AG09309 (cell line): ENCODE results near the gene PCDHA6.
"Not testable (repeated sequence)": the region's sequence is repeated elsewhere in the genome, so short reads cannot be mapped to it uniquely, and the experiment has no call there.

Source experiments
- DNase-seq: peaks from one replicate; pipeline ENCODE4 v3.0.0-alpha.2; 2010; ENCODE audit warnings: low read depth
- H3K4me3 ChIP-seq: 2 replicates; pipeline ENCODE4 v1.5.1; 2011; ENCODE audit warnings: mild to moderate bottlenecking, low read depth, low read length, moderate library complexity; ENCODE audit not compliant: control insufficient read depth
- TF ChIP-seq, protein P1 (sequence below): IDR thresholded peaks from 2 replicates; pipeline ENCODE4 v1.5.1; 2011; ENCODE audit warnings: mild to moderate bottlenecking, low read depth, low read length, inconsistent platforms; ENCODE audit not compliant: insufficient read depth, control insufficient read depth; ENCODE audit errors: missing control alignments

Gene PCDHA6, protein sequence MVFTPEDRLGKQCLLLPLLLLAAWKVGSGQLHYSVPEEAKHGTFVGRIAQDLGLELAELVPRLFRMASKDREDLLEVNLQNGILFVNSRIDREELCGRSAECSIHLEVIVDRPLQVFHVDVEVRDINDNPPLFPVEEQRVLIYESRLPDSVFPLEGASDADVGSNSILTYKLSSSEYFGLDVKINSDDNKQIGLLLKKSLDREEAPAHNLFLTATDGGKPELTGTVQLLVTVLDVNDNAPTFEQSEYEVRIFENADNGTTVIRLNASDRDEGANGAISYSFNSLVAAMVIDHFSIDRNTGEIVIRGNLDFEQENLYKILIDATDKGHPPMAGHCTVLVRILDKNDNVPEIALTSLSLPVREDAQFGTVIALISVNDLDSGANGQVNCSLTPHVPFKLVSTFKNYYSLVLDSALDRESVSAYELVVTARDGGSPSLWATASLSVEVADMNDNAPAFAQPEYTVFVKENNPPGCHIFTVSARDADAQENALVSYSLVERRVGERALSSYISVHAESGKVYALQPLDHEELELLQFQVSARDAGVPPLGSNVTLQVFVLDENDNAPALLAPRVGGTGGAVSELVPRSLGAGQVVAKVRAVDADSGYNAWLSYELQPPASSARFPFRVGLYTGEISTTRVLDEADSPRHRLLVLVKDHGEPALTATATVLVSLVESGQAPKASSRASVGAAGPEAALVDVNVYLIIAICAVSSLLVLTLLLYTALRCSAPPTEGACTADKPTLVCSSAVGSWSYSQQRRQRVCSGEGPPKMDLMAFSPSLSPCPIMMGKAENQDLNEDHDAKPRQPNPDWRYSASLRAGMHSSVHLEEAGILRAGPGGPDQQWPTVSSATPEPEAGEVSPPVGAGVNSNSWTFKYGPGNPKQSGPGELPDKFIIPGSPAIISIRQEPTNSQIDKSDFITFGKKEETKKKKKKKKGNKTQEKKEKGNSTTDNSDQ

DNA sequence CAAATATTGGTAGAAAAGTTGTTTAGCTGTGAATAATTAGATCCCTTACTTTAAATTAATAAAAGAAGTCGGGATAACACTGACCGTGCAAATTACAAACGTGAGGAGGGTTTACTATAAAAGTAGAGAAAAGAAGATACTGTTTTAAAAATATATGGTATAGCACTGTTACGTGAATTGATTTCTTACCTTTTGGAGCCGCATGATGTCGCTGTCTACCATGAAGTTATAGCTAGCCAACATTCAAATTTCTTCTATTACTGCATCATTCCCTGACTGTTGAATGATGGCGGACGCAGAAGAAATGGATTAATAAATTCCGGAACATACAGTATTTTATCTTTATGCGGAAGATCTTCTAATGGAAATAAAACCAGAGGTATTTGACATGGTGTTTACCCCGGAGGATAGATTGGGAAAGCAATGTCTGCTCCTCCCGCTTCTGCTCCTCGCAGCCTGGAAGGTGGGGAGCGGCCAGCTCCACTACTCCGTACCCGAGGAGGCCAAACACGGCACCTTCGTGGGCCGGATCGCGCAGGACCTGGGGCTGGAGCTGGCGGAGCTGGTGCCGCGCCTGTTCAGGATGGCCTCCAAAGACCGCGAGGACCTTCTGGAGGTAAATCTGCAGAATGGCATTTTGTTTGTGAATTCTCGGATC, at the start of gene PCDHA6:
Gene PCDHA6, plus strand, starts transcription at position 257 of the 658 bp plus-strand sequence. Its CDS starts 132 bp downstream, at position 389.
- H3K4me3 ChIP-seq, result peak within 1 kb of the TSS; percentile 41
- no peak for DNase-seq
- TF ChIP-seq, protein P1, sequence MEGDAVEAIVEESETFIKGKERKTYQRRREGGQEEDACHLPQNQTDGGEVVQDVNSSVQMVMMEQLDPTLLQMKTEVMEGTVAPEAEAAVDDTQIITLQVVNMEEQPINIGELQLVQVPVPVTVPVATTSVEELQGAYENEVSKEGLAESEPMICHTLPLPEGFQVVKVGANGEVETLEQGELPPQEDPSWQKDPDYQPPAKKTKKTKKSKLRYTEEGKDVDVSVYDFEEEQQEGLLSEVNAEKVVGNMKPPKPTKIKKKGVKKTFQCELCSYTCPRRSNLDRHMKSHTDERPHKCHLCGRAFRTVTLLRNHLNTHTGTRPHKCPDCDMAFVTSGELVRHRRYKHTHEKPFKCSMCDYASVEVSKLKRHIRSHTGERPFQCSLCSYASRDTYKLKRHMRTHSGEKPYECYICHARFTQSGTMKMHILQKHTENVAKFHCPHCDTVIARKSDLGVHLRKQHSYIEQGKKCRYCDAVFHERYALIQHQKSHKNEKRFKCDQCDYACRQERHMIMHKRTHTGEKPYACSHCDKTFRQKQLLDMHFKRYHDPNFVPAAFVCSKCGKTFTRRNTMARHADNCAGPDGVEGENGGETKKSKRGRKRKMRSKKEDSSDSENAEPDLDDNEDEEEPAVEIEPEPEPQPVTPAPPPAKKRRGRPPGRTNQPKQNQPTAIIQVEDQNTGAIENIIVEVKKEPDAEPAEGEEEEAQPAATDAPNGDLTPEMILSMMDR, result peak; percentile 49

DNA sequence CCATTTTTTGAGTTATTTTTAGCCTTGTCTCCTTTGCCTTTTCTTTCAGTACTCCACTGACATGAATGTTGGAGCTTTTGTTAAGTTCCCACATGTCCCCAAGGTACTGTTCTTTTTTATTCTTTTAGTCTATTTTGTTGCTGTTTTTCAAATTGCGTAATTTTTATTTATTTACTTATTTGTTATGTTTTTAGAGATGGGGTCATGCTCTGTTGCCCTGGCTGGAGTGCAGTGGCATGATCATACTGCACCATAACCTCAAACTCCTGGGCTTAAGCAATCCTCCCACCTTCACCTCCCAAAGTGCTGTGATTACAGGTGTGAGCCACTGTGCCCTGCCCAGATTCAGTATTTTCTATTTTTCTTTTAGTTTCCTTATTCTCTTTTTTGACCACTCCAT, 47.2 kb upstream of the PCDHA6 start:
- H3K4me3 ChIP-seq, result no peak overlapping the region
- no peak for DNase-seq
- TF ChIP-seq, protein P1, result no peak

DNA sequence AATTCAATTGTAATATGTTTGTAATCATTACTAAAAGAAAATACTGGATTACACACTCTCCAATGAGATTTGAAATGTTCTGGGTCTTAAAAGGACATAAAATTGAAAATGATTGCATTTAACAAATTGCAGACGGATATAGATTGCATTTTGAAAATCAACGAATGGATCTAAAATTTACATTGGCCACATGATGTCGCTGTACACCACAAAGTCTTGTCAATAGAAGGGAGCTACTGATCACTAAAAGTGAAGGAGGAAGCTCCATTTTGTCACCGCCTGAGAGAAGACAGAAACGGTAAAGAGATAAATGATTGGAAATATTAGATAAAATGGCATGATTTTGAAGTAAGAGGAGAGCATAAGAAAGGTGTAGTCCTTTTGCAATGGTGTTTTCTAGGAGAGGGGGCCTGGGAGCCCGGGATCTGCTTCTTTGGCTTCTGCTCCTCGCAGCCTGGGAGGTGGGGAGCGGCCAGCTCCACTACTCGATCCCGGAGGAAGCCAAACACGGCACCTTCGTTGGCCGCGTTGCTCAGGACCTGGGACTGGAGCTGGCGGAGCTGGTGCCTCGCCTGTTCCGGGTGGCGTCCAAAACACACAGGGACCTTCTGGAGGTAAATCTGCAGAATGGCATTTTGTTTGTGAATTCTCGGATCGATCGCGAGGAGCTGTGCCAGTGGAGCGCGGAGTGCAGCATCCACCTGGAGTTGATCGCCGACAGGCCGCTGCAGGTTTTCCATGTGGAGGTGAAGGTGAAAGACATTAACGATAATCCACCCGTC, 41.7 kb upstream of the PCDHA6 start, which contains the start of gene PCDHA1:
Gene PCDHA1, plus strand, starts transcription at position 236 of the 782 bp plus-strand sequence.
- TF ChIP-seq, protein P1, result no peak
- no peak within 1 kb of the TSS for H3K4me3 ChIP-seq
- no peak for DNase-seq

DNA sequence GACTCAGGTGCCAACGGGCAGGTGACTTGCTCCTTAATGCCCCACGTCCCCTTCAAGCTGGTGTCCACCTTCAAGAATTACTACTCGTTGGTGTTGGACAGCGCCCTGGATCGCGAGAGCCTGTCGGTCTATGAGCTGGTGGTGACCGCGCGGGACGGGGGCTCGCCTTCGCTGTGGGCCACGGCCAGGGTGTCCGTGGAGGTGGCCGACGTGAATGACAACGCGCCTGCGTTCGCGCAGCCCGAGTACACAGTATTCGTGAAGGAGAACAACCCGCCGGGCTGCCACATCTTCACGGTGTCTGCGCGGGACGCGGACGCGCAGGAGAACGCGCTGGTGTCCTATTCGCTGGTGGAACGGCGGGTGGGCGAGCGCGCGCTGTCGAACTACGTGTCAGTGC, 40.3 kb upstream of the PCDHA6 start:
- not testable (repeated sequence) for H3K4me3 ChIP-seq, DNase-seq

DNA sequence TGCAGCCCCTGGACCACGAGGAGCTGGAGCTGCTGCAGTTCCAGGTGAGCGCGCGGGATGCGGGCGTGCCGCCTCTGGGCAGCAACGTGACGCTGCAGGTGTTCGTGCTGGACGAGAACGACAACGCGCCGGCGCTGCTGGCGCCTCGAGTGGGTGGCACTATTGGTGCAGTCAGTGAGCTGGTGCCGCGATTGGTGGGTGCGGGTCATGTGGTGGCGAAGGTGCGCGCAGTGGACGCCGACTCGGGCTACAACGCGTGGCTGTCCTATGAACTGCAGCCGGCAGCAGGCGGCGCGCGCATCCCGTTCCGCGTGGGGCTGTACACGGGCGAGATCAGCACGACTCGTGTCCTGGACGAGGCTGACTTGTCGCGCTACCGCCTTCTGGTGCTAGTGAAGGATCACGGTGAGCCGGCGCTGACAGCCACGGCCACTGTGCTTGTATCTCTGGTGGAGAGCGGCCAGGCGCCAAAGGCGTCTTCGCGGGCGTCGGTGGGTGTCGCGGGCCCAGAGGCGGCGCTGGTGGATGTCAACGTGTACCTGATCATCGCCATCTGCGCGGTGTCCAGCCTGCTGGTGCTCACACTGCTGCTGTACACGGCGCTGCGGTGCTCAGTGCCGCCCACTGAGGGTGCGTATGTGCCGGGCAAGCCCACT, 39.8 kb upstream of the PCDHA6 start:
- H3K4me3 ChIP-seq, DNase-seq: not testable (repeated sequence)

DNA sequence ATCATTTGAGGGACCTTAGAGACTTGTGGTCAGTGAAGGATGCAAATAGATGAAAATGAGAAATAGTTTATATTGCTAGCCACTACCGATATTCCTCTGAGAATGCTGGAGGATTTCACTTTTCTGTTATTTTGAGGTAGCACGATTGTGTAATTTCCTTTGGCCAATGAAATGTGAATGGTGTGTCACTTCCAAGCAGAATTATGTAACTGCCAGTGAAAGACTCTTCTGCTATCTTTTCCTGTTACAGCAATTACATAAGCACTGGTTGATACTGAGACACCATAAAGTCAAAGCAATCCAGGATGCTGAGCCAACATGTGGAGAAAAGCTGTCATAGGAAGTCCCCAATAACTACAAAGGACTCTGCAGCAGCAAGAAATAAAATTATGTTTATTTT, 36.7 kb upstream of the PCDHA6 start:
- TF ChIP-seq, protein P1, result no peak
- no peak for DNase-seq
- H3K4me3 ChIP-seq, result no peak overlapping the region
